Non-pigmented ciliary epithelial cell (primary cell): ENCODE results near the gene ZNF865.

Source experiments
- DNase-seq: peaks from one replicate; pipeline ENCODE4 v3.0.0-alpha.2; 2010; ENCODE audit warnings: low read depth

The ZNF865 gene

GRCh38 chr19:55606471-55606787, 982 bp downstream of the ZNF865 start:
- no peak for DNase-seq

GRCh38 chr19:55606817-55607216, 1.4 kb downstream of the ZNF865 start:
- no peak for DNase-seq

GRCh38 chr19:55609326-55609725, 3.9 kb downstream of the ZNF865 start:
- DNase-seq, result no peak

GRCh38 chr19:55611300-55611982, 6.0 kb downstream of the ZNF865 start:
- no peak for DNase-seq

- no peak for DNase-seq
Measured at GRCh38 chr19:55611983-55612645, 6.7 kb downstream of the ZNF865 start.

GRCh38 chr19:55613396-55613795, 7.9 kb downstream of the ZNF865 start:
- DNase-seq, result no peak

GRCh38 chr19:55613930-55614710, 8.7 kb downstream of the ZNF865 start:
- no peak for DNase-seq

GRCh38 chr19:55614711-55615542, 9.5 kb downstream of the ZNF865 start:
- DNase-seq, result no peak

- DNase-seq, result no peak
Measured at GRCh38 chr19:55615543-55616394, 10.3 kb downstream of the ZNF865 start.

GRCh38 chr19:55616395-55616875, 11.0 kb downstream of the ZNF865 start:
- DNase-seq, result no peak

GRCh38 chr19:55617426-55617825, 12.0 kb downstream of the ZNF865 start:
- DNase-seq, result no peak

- DNase-seq, result no peak
Measured at GRCh38 chr19:55618426-55618825, 13.0 kb downstream of the ZNF865 start.

GRCh38 chr19:55619286-55619685, 13.8 kb downstream of the ZNF865 start:
- DNase-seq, result no peak

GRCh38 chr19:55620410-55621204, 15.2 kb downstream of the ZNF865 start:
- DNase-seq, result no peak

GRCh38 chr19:55621205-55621672, 15.8 kb downstream of the ZNF865 start:
- DNase-seq, result no peak

GRCh38 chr19:55621673-55622231, 16.3 kb downstream of the ZNF865 start:
- no peak for DNase-seq

GRCh38 chr19:55622242-55622969, 17.0 kb downstream of the ZNF865 start:
- no peak for DNase-seq

- no peak for DNase-seq
Measured at GRCh38 chr19:55623130-55623529, 17.7 kb downstream of the ZNF865 start.

GRCh38 chr19:55623561-55623960, 18.1 kb downstream of the ZNF865 start:
- no peak for DNase-seq
